DMS79 (cell line): ENCODE measurements around the gene PIBF1.
"Not testable (repeated sequence)": the region's sequence is repeated elsewhere in the genome, so short reads cannot be mapped to it uniquely, and the experiment has no call there.

Experiments used
- DNase-seq: peaks from one replicate; lab custom pipeline; 2025; lab: John Stamatoyannopoulos, UW

Gene PIBF1

DNA sequence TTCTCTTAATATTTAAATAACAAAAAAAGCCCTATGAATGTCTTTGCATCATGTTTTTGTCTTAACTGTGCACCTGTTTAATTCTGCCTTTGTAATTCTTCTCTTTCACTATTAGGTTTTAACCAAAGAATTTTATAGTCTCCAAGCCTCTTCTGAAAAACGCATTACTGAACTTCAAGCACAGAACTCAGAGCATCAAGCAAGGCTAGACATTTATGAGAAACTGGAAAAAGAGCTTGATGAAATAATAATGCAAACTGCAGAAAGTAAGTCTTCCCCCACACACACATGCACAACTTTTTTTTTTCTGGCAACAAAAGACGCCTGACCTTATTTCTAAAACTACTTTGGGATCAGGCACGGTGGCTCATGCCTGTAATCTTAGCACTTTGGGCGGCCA lies 126.5 kb downstream of the PIBF1 start:
- no peak for DNase-seq

GRCh38 chr13:72911981-72912380 lies 130.0 kb downstream of the PIBF1 start:
- DNase-seq, result no peak

- DNase-seq, result no peak
Measured at GRCh38 chr13:72920097-72920496, 138.2 kb downstream of the PIBF1 start.

- DNase-seq, result no peak
Measured at GRCh38 chr13:72931311-72931710, 149.4 kb downstream of the PIBF1 start.

DNA sequence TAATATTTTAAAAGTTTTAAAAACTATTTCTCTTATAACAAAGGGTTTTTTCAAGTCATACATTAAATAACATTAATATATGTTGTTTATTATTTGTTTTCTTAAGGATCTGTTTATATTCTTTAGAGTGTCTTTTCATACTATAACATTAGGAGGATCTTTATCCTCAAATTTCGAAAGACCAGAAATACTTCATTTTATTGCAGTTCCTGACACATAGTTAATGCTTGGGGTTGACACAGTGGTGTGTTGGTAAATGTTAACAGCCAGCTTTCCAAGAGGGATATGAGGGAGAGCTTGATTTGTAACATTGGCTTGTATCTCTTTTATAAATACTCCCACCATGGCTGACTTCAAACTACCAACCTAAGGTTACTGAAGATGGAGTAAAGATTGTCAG lies 150.3 kb downstream of the PIBF1 start:
- no peak for DNase-seq

DNA sequence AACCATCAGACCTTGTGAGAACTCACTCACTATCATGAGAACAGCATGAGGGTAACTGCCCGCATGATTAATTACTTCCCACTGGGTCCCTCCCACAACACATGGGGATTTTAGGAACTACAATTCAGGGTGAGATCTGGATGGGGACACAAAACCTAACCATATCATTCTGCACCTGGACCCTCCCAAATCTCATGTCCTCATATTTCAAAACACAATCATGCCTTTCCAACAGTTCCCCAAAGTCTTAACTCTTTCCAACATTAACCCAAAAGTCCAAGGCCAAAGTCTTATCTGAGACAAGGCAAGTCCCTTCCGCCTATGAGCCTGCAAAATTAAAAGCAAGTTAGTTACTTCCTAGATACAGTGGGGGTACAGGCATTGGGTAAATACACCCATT lies 164.3 kb downstream of the PIBF1 start:
- DNase-seq, result not testable (repeated sequence)

GRCh38 chr13:72952529-72953141 lies 170.7 kb downstream of the PIBF1 start:
- no peak for DNase-seq

DNA sequence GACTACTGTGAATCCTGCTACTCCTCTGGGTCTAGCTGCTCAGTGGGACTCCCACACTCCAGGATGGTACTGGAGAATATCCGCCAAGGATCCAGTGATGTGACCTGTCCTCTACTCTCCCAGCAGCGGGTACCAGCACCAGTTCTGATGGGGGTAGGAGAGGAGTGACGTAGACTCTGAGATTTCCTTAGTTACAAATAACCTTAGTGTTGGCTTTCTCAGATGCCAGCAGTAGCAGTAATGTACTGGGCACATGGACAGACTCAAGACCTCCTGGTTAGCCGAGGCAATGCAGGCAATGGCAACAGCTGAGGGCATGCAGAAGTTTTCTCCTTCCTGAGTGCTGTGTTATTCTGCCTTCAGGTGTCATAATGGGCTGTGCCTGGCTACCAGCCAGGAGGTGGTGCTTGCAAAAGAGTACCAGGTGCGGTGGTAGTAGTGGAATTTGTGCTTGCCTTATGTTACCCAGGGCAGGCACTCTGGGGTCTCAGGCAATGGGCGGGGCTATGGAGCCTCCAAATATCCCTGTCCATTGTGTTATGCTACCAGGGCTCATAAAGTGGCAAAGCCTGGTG lies 171.5 kb downstream of the PIBF1 start:
- DNase-seq, result peak; percentile 9

DNA sequence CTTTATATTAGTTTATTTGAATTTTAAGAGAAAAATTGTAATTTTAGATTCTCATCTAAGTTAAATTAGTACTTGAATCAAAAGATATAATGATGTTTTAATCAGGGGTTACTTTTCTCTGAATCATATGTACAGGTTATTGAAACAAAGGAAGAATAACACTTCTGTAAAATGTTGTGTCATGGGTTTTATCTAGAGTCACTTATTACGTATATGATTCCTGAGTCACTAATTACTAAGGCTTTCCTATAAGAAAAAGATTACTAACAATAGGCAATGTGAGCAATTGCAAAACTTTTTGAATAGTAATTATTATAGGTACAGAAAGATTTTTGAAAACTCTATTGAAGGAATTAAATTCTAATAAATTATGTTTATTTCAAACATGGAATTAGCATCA lies 177.7 kb downstream of the PIBF1 start:
- no peak for DNase-seq

GRCh38 chr13:72960114-72960513 lies 178.2 kb downstream of the PIBF1 start:
- DNase-seq, result peak; percentile 27

DNA sequence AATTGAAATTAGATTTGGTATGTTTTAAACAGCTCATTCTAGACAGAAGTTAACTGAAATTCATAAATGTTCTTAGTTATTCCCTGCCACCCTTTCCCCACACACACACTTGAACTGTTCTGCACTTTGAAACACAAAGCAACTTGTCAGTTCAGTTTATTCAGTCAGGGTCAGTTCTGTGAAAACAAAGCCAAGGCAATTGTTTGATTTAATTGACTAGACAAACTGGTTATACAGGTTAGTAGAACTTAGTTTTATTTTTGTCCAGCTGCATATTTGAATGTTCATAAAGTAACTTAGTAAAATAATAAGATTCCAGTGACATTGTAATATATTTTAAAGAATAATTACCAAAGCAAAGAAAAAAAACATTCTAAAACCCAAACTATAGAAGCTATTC lies 178.6 kb downstream of the PIBF1 start:
- DNase-seq, result peak; percentile 73

DNA sequence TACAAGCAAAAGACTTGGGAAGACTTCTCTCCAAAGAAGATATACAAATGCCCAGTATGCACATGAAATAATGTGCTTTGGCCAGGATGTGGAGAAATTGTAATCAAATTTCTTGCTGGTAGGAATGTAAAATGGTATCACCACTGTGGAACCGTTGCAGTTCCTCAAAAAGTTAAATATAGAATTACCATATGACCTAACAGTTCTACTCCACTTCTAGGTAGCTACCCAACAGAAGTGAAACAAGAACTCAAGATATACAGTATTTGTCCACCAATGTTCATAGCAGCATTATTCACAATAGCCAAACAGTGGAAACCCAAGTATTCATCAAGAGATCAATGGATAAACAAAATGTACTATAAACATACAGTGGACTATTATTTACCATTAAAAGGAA lies 181.8 kb downstream of the PIBF1 start:
- no peak for DNase-seq

GRCh38 chr13:72970301-72970880 lies 188.5 kb downstream of the PIBF1 start:
- DNase-seq, result no peak

- DNase-seq, result no peak
Measured at GRCh38 chr13:72970956-72971355, 189.0 kb downstream of the PIBF1 start.

- no peak for DNase-seq
Measured at GRCh38 chr13:72973234-72973633, 191.3 kb downstream of the PIBF1 start.

GRCh38 chr13:72983085-72983768 lies 201.3 kb downstream of the PIBF1 start:
- DNase-seq, result no peak

- no peak for DNase-seq
Measured at GRCh38 chr13:72985610-72986009, 203.7 kb downstream of the PIBF1 start.

GRCh38 chr13:72986197-72986596 lies 204.3 kb downstream of the PIBF1 start:
- DNase-seq, result no peak

- DNase-seq, result no peak
Measured at GRCh38 chr13:72990953-72991352, 209.0 kb downstream of the PIBF1 start.

DNA sequence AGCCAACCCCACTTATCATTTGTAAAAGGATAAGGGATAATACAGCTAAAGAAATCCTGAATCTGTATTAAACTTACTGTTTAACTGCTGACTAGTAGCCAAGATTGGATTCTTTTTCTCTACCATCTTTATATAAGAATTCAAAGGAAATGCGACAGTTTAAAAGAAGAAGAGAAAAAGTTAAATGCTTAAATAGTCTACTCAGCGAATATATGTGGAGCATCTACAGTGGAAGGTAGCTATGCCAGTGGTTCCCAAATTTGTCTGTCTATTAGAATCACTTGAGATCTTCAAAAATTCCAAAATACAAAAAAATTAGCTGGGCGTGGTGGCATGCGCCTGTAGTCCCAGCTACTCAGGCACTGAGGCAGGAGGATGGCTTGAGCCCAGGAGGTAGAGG lies 216.1 kb downstream of the PIBF1 start:
- DNase-seq, result no peak

DNA sequence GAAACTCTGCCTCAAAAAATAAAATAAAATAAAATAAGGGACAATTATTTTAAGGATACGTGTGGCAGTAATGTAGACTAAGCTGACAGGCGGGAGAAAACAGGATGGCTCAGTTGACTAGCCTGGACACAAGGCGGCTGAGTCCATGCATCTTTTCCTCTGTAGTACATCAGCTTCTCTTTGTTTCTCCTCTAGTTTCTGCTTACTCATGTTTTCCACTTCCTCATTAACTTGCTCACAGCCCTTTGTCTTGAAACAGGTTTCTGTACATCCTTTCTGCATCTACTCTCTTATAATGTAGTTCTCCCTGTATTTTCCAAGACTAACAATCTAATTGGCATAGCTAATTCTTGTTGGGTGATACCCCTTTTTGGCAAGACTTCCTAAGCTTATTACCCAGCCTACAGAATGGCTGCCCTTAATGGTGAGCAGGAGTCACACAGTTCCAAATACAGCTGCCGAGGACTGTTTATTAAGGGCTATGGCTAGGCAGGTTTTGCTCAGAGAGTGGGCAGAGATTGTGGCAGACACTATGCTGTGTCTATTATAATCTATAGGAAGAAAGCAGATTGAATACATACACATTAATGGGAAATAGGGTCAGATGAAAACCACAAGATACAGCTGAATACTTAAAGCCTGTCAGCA lies 218.2 kb downstream of the PIBF1 start:
- DNase-seq, result no peak

GRCh38 chr13:73001971-73002370 lies 220.0 kb downstream of the PIBF1 start:
- no peak for DNase-seq

DNA sequence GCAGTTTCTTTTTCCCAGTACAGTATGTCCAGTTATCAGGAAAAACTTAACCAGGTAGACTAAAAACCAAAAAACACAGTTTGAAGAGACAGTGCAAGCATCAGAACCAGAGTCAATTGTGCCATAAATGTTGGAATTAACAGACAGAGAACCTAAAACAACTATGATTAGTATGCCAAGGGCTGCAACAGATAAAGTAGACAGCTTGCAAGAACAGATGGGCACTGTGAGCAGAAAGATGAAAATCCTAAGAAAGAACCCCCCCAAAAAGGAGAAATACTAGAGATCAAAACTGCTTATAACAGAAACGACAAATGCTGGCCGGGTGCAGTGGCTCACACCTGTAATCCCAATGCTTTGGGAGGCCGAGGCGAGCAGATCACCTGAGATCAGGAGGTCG lies 229.8 kb downstream of the PIBF1 start:
- DNase-seq, result no peak
